ENCODE results near the gene GLI3. TPM values are rescaled to one million over a fixed set of nuclear protein-coding genes. Genes with fewer than 3 reads are reported as not detected.
A peak's percentile ranks its signal among the peaks of the same experiment; 100 is the strongest.

The GLI3 gene
- 18.9 TPM for polyA plus RNA-seq (ENCODE audit: insufficient read length)
- long read RNA-seq, donor 1: 0 reads
- long read RNA-seq, donor 2: 0 reads
- long read RNA-seq, donor 3, partial matches to known transcripts: 0 of 1 reads
- long read RNA-seq, donor 3, other reads (novel, unspliced or antisense): 0 of 1 reads
- long read RNA-seq, donor 4: 0 reads
- long read RNA-seq, donor 5: 0 reads
- long read RNA-seq, donor 6, full-length matches to known transcripts: 1 of 1 reads
- long read RNA-seq, donor 6, partial matches to known transcripts: 0 of 1 reads
- long read RNA-seq, donor 6, other reads (novel, unspliced or antisense): 0 of 1 reads
- long read RNA-seq, donor 7, partial matches to known transcripts: 0 of 3 reads
- long read RNA-seq, donor 7, other reads (novel, unspliced or antisense): 0 of 3 reads
- long read RNA-seq, donor 8, full-length matches to known transcripts: 1 of 1 reads
- long read RNA-seq, donor 8, partial matches to known transcripts: 0 of 1 reads
- long read RNA-seq, donor 8, other reads (novel, unspliced or antisense): 0 of 1 reads

DNA sequence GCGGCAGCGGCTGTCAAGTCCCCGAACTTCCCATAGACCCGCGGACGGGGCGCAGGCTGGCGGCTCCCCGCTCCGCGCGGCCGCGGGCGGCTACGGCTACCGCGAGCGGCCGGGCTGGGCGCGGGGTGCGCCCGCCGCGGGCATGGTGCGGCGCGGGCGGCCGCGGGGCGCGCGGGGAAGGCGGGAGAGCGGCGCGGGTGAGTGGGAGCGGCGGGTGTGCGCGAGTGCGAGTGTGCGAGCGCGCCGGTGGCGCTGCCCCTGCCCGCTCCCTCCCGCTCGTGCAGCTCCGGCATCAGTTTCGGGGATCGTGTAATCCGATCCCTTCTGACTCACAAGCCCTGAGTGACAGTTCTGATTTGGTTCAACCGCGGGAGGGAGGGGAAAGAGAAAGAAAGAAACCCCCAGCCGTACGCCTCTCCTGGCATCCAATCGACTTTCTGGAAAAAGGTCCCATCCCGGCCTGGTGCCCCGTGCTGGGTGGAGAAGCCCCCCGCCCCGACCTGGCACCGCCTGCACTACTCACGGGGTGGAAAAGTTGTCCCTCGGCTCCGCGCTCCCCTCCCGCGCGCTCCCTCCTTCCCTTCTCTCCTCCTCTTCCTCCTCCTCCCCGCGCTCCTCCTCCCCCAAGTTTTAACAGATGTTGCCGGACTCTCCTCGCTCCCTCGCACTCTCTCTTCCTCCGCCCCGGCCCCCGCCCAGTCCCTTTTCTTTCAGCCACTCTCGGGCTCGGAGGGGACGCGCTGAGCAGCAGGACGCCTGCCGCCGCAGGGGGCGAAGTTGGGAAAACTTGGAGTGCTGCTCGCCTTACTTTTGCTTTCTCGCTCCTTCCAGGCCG, at the start of gene GLI3:
Gene GLI3, minus strand, starts transcription at position 234 of the 835 bp plus-strand sequence. CDS start 13,956 bp downstream, outside the sequence.
- peak; percentile 93 for DNase-seq

DNA sequence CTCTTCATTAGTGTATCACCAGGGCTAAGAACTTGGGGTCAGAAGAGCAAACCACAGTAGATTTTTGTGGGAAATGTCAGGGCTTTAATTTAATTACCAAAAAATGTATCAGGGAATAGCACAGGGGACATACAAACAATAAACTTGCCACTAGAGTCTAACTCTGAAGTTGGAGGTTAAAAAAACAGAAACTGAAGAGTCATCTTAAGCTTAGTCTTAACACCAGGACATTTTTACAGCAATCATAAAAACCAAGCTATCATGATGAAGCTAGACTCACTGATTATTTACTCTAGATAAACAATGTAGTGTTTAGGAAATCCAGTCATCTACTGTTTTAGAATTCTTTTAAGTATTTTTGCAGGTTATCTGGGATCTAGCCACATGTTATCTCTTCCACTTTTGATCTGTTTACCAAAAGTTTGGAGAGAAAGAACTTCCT, 48.4 kb upstream of the GLI3 start:
- DNase-seq: no peak

DNA sequence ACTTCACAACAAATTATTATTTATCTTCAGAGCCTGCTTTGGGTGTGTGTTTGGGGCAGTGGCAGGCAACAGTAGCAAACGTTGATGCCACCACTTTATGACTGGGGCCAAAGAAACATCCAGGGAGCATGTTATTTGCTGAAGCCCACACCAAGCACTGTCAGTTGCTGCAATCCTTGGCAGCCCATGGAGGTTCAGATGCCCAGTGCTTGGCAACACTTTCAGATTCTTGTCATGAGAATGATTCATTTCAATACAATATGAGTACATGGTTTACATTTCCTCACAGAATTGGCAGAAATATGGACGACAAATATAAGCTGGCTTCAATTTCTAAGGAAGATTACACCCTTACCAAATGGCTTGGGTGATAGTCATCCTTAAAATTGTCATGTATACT, 46.5 kb upstream of the GLI3 start:
- no peak for DNase-seq

DNA sequence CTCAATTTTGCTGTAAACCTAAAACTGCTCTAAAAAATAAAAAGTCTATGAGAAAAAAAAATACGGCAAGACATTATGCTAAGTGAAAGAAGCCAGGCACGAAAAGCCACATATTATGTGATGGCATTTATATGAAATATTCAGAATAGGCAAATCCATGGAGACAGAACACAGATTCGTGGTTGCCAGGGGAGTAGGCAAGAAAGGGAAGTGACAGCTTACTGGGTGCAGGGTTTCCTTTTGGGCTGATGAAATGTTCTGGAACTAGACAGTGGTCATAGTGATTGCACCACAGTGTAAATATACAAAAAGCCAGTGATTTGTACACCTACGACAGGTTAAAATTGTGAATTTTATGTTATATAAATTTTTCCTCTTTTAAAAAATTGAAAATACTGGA, 41.3 kb upstream of the GLI3 start:
- no peak for DNase-seq

DNA sequence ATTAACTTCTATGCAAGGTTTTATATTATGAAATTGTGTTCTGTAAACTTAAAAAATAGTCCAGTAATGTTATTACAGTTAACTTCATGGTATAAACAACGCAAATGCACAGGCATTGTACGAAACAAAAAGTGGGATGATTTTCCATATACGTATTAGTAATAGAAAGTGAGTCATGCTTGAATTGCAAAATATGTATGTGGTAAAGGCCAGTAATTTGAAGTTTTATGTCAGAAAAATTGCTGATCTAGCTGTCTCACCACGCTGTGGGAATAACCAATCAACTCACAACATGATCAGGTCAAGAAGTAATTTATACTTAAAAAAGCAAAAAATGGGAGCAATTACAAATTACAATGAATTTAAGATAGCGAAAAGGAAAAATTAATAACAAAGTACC, 37.0 kb upstream of the GLI3 start:
- DNase-seq: no peak

DNA sequence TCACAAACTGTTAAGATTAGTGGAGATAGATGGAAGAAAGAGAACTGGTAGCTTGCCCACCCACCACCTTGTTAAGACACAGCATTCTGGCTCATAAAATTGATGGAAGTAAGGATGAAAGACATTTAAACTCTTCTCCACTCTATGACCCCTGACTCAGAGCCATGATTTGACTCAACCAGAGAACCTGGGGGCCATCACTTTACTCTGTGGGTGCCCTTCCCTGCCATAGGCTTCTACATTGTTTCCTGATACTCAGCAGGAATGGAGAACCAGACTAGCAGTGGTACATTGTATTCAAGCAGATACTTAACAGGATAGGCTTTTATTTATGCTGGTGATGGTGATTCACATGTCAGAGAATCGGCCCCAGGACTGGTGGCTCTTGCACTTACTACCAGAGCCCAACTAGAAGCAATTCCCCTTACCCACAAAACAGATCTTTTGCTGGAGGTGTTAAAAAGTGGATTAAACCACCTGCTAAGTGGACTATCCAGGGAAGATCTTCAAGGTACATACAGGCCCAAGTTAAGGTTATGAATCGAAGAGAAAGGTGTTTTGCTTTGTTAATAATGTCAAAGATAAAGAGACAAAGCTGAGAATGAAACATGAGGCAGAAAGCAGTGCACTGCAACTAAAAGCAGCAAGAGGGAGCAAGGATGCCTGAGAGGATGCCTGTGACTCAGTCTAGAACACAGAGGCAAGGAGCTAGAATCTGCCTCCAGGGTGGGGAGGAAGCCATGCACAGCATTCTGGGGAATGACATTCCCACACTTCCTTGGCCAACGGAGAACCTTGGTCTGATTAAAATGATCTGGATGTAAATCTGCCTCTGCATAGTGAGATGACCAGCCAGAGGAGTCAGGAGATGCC, 36.0 kb upstream of the GLI3 start:
- no peak for DNase-seq

DNA sequence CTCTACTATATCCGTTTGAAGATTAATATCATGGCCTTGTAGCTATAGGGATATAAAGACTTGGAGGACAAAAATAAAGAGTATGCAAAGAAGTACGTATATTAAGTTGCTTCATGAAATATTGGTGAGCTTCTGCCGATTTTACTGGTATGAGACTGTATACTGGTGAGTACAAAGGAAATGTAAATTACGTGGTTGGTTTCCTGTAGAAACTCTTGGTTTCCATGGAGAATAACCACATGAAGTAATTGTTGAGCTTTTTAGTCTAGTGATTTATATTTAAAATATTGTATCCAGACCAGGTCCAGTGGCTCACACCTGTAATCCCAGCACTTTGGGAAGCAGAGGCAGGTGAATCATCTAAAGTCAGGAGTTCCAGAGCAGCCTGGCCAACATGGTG, 32.2 kb upstream of the GLI3 start:
- no peak for DNase-seq

DNA sequence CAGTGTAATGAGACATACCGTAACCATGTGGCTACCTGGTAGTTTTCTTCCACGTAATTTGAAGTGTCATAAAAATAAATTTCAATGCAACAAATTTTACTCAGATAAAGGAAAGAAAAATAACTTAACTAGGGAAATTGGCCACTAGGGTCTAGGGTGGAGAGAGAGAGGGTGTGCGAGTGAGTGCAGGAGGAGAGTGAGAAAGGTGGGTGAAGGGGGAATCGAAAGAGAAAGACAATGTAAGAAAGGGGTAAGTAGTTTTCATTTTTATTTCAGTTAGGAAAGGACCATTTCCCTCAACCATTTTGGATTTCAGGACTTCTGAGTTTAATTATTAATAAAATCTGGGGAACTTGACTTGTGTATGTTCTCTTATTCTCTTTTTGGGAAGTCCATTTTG, 27.7 kb upstream of the GLI3 start:
- no peak for DNase-seq

DNA sequence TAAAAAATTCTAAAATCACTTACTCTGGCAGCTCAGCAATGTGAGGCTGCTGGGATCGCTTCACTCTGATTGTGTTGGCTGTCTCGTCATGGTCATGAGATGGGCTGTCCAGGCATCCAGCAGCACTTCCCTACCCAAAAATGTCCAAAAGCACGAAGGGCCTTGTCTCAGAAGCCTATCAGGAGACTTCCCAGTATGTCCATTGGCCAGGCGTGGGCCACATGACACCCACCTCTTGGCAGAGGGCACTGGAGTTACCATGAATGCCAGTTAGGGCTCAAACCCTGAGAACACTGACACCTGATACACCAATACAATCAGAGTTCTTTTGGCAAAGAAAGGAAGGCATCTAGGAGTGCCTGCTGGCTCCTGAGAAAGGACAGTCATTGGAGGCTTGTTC, 27.0 kb upstream of the GLI3 start:
- no peak for DNase-seq

DNA sequence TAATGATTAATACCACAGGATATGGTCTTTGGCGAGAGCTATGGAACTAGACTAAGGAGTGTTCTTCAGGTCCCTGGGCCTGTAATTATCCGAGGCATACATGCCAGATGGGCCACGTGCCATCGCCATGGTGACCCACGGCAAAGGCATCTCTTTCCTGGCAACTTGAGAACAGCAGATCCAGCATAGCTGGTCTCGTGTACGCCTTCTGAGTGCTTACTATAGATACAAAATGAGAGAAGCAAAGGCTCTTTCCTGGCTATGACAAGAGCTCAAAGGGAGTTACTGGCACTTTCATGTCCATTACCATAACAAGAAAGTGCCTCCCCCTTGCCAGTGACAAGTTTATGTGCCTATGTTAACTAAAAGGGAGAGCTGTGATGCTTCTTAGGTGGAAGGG, 26.0 kb upstream of the GLI3 start:
- DNase-seq: peak; percentile 28

DNA sequence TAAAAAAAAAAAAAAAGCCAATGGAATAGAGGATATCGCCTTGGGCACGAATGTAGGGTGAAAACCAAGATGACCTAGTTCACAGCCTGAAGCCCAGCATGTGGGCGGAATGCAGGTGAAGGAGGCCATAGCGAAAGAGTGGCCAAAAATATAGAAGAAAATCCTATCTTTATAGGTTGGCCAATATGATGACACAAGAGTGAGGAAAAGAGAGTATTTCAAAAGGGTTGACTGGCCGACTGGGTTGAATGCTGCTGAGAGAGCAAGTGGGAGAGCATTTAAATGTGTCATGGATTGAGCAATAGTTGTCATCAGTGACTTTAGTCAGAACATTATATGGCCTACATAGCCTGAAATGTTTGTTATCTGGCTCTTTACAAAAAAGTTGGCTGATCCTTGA, 17.2 kb upstream of the GLI3 start:
- no peak for DNase-seq

DNA sequence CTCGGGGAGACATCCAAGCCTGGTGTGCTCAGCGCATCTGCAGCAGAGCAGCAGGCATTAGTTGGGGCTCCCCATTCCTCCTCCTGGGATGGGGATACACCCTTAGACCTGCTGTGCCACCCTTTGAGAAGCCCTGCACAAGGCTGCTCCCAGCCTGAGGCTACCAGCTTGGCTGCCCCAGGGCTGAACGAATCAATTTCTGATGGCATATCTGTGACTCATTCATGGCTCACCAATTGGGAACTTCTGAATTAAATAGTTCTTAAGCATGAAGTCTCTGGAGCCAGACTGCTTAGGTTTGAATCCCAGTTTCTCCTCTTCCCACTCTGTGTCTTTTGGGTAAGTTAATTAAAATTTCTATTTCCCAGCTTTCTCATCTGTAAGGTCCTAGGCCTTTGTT, 16.3 kb upstream of the GLI3 start:
- no peak for DNase-seq

DNA sequence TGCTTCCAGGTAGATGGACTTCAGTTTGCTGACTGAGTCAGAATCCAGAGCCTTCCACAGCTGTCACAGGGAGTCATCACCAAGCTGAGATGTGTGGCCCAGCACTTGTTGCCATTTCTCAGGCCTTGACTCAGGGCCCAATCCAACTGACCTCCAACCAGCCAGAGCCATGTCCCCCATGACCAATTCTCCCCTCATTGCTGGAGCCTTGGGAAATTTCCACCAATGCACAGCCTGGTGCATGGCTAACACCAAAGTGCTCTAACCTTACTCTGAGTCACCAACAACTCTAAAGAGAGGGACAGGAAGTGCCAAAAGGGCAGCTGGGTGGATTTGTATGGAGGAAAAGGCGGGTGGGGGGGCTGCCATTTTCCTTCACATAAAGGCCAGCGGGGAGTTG, 13.4 kb upstream of the GLI3 start:
- DNase-seq: no peak

DNA sequence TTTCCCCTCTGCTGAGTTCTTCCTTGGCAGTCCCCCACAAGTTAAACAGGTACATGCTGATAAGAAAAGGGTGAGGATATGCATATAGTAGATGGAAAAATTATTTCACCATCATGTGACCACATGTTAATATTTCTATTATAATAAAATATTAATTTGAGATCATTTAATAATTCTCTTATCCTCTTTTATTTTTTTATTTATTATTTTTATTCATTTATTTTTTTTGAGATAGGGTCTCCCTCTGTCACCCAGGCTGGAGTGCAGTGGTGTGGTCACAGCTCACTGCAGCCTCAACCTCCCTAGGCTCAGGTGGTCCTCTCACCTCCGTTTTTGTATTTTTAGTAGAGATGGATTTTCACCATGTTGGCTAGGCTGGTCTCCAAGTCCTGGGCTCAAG, 11.6 kb upstream of the GLI3 start:
- no peak for DNase-seq

DNA sequence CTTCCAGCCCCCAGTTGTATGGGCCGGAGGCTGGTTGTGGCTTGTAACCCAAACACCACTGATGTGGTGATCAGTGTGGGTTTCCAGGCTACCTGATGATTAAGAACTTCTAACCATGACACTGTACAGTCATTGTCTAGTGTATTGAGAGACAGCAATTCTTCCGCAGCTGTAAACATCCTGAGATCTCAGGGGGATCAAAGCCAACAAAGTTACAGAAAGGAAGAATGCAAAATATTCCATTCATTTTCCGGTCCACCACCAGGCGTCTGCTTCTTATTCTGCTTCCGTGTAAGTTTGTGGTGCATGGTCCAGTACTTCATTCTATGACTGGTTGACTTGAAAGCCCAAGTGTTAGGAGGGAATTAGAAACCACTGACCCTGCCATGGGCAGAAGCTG, 10.3 kb upstream of the GLI3 start:
- DNase-seq: no peak

DNA sequence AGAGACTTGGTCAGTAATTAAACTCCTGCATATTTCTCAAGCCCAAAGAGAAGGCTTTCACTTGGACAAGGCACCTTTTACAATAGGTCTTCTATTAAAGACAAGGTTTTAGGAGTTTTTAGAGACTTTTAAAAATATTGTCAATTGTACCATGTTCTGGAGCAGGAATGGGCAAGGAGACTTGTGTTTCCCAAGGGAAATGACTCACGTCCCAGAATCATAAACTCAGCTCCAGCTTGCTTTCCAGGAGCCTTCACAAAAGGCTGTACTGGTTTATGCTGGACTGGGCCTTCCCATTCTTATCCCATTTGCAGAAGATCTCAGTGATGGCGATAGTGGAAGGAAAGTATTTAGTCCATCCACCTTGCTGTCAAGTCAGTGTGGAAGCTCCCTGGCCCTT, 7.8 kb upstream of the GLI3 start:
- no peak for DNase-seq

DNA sequence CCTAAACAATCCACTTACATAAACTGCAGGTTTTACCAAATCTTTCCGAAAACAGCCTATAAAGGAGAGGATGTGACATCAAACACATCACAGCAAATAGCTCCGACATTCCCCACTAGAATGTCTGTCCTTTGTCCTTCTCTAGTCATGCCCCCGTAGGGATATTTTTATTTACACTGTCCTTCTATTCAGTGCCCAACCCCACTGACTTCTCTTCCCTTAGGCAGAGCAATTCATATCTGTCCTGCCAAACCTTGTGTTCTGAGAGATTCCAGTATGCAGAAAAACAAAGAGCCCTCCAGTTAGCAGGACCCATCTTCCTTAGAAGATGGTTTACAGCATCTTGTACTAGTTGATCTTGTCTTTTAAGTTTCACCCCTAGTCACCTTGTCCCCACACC, 5.4 kb upstream of the GLI3 start:
- no peak for DNase-seq

DNA sequence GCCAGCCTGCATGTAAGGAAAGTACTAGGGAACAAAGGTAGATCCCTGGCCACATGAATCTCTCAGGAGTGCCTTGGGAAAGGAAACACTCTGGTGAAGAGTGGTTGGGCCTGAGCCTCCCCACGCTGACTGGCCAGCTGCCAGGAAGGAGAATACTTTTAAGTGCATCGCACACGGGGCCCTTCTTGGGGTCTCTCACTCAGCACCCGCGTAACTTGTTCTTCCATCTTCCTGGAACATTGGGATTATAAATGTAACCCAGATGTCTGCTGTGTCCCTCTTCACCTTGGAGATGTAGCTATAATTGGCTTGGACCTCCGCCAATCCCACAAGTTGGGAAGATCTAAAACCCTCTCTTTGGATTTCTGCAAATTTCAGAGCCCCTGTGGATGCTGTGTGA, 4.4 kb upstream of the GLI3 start:
- no peak for DNase-seq

DNA sequence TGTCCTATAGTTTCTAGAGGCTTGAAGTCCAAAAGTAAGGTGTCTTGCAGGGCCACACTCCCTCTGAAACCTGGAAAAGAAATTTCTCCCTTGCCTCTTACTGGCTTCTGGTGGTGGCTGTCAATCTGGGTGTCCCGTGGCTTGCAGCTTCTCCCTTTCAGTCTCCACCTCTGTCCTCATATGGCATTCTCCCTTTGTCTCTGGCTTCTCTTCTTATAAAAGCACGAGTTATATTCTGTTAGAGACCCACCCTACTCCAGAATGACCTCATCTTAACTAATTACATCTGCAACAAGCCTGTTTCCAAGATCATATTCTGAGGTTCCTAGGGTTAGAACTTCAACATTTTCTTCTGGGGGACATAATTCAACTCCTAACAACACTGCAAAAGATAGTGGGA, 3.4 kb upstream of the GLI3 start:
- DNase-seq: no peak

DNA sequence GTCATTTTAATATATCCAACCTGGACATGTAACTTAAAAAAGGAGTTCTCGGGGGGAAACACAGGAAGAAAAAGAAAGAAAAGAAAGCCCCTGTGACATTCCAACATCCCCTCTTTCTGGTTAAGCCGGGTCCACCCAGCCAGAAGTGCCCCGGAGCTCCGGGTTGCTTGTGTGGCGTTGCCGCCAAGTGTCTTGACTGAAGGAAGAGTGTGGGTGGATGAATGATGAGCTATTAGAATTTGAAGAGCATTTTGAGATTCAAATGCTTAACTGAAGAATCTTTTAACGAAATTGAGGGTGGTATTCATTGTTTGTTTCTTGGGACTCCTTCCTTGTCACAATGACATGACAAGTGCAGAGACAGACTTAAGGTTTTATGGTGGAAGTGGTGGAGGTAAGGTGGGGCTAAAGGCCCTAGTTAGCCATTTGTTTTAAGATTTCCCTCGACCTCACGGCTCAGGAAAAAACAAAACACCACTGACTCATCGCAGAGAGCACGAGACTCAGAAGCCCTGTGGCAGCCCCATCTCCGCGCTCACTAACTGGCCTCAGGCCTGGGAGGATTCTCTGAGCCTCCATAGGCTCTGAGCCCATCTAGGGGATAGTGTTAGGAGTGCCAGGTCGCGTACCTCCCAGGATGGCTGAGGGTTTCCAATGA, 1.8 kb upstream of the GLI3 start:
- no peak for DNase-seq

DNA sequence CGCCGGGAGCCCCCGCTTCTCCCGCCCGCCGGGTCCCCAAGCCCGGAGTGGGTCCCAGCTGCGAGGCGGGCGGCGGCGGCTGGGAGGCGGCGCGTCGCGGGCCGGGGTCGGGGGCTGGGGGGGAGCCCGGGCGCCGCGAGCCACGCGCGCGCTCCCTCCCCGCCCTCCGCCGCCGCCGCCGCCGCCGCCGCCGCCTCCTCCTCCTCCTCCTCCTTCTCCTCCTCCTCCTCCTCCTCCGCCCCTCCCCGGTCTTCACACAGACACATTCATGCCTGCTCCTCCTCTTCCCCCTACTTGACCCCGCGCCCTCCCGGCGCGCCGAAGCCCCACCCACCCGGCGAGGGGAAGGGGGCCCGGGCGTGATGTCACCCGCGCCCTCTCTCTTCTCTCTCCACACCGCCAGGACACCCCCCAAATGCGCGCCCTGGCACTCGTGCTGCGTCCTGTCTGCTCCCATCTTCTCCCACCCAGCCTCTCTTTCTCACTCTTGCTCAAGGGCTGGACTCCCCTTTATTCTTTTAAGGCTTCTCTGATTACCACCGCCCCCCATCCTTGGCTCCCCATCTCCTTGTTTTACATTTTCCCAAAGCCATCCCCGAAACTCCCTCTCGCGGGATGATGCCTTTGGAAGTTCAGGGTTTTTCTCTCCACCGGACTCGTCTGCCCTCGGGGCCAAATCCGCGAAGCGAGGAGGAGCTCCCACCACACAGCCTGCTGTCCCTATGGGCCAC, 967 bp upstream of the GLI3 start:
- no peak for DNase-seq

Data from left kidney (tissue), 8 donors.